HCT116 (cell line): ENCODE data around the gene GNA15. TPM values are rescaled to one million over a fixed set of nuclear protein-coding genes. Genes with fewer than 3 reads are reported as not detected.

Source experiments
- ATAC-seq: fragments of 200-7000 bp; cut with Tn5 transposase; 2 replicates; pipeline ENCODE4 v1.9.1; 2020; ENCODE audit warnings: mild to moderate bottlenecking, moderate library complexity
- BruUV-seq: library from RNA; stranded (reverse); fragments of 400-500 nt; replicated peaks from 2 replicates; lab custom pipeline; 2021; lab: Mats Ljungman, UMichigan
- CTCF ChIA-PET: fragments of 300-600 bp; sonication (Branson Sonifier 250); formaldehyde crosslinking; loops from one replicate; lab custom pipeline; 2021; ENCODE audit warnings: antibody characterized with exemption; lab: Charles Lee
- POLR2A ChIA-PET: fragments of 300-600, 350-600 bp; sonication (Branson Sonifier 250); formaldehyde crosslinking; loops from one replicate; lab custom pipeline; 2021; ENCODE audit warnings: antibody characterized with exemption; lab: Charles Lee
- RAD21 ChIA-PET, 2 experiments: fragments of 300-600 bp; sonication (Branson Sonifier 250); formaldehyde crosslinking; loops; one replicate each; lab custom pipeline; 2023; ENCODE audit warnings: low total read pairs in 2 of 2; ENCODE audit not compliant: uncharacterized antibody in 2 of 2, unreplicated experiment in 2 of 2, low non-redundant PET in 1 of 2; lab: Charles Lee
- DNase-seq: peaks from one replicate; pipeline ENCODE4 v3.0.0-alpha.2; 2010; ENCODE audit warnings: low read depth, low spot score
- H2AFZ ChIP-seq: fragments of 200-600 bp; shearing (Covaris generic), sonication (generic); 2 replicates; pipeline ENCODE4 v1.6.1; 2017; ENCODE audit warnings: low read depth, mixed run types, mixed read lengths, antibody characterized with exemption, low read length; ENCODE audit not compliant: poor library complexity, severe bottlenecking
- H3K27ac ChIP-seq: 2 replicates; pipeline ENCODE4 v1.5.1; 2012; ENCODE audit warnings: low read depth, low read length
- H3K27me3 ChIP-seq: fragments of 200-600 bp; sonication (generic); 2 replicates; pipeline ENCODE4 v1.6.1; 2016; ENCODE audit warnings: mixed run types, low read length, mixed read lengths; ENCODE audit not compliant: insufficient read depth
- H3K36me3 ChIP-seq, 2 experiments: fragments of 200-500 bp in 1 of 2; fragments of 200-600 bp in 1 of 2; sonication (Bioruptor generic) in 1 of 2; sonication (generic) in 1 of 2; 2 replicates each; pipeline versions ENCODE4 v1.5.1 to v1.6.1; 2014 to 2016; ENCODE audit warnings: low read length in 2 of 2, inconsistent platforms in 1 of 2, mixed read lengths in 1 of 2, mixed run types in 1 of 2; ENCODE audit not compliant: insufficient read depth in 2 of 2, control insufficient read depth in 1 of 2
- H3K4me1 ChIP-seq, 2 experiments: fragments of 200-600 bp in 1 of 2; sonication (generic) in 1 of 2; 2 replicates each; pipeline versions ENCODE4 v1.5.1 to v1.6.1; 2012 to 2017; ENCODE audit warnings: low read length in 2 of 2, inconsistent platforms in 1 of 2, mild to moderate bottlenecking in 1 of 2, mixed read lengths in 1 of 2, mixed run types in 1 of 2, moderate library complexity in 1 of 2; ENCODE audit not compliant: insufficient read depth in 2 of 2, control insufficient read depth in 1 of 2
- H3K4me2 ChIP-seq: fragments of 200-600 bp; sonication (generic); 2 replicates; pipeline ENCODE4 v1.6.1; 2017; ENCODE audit warnings: mixed run types, low read length, mixed read lengths
- H3K4me3 ChIP-seq, 2 experiments: fragments of 200-600 bp in 1 of 2; sonication (generic) in 1 of 2; replicated peaks in 1 of 2; 2 replicates each; pipeline ENCODE4 v1.5.1; 2011 to 2016; ENCODE audit warnings: low read length in 2 of 2, control low read depth in 1 of 2, low read depth in 1 of 2, mild to moderate bottlenecking in 1 of 2, mixed read lengths in 1 of 2, mixed run types in 1 of 2
- H3K79me2 ChIP-seq: fragments of 200-600 bp; sonication (generic); 2 replicates; pipeline ENCODE4 v1.6.1; 2017; ENCODE audit warnings: mild to moderate bottlenecking, mixed run types, low read length, moderate library complexity, mixed read lengths; ENCODE audit not compliant: insufficient read depth
- H3K9ac ChIP-seq: fragments of 200-600 bp; sonication (generic); 2 replicates; pipeline ENCODE4 v1.6.1; 2016; ENCODE audit warnings: low read length, mixed read lengths
- H3K9me2 ChIP-seq: fragments of 200-600 bp; sonication (generic), shearing (Covaris generic); 2 replicates; pipeline ENCODE4 v1.6.1; 2017; ENCODE audit warnings: mixed run types, mild to moderate bottlenecking, moderate library complexity; ENCODE audit not compliant: insufficient read depth
- H3K9me3 ChIP-seq, 2 experiments: fragments of 200-500 bp in 1 of 2; fragments of 200-600 bp in 1 of 2; sonication (Bioruptor generic) in 1 of 2; sonication (generic) in 1 of 2; 2 replicates each; pipeline ENCODE4 v1.6.1; 2014 to 2017; ENCODE audit warnings: low read length in 2 of 2, mixed read lengths in 2 of 2, inconsistent platforms in 1 of 2, low read depth in 1 of 2, mild to moderate bottlenecking in 1 of 2, mixed run types in 1 of 2, moderate library complexity in 1 of 2; ENCODE audit not compliant: control insufficient read depth in 1 of 2, insufficient read depth in 1 of 2
- H4K20me1 ChIP-seq: fragments of 200-600 bp; sonication (generic), shearing (Covaris generic); 2 replicates; pipeline ENCODE4 v1.6.1; 2017; ENCODE audit warnings: mixed run types, mild to moderate bottlenecking, moderate library complexity; ENCODE audit not compliant: insufficient read depth
- CBX3 ChIP-seq: IDR thresholded peaks from 2 replicates; pipeline ENCODE4 v1.6.1; 2012; ENCODE audit warnings: low read depth
- ELF1 ChIP-seq: IDR thresholded peaks from 2 replicates; pipeline ENCODE4 v1.6.1; 2012; ENCODE audit warnings: low read depth, borderline replicate concordance
- EZH2 ChIP-seq: fragments of 200-600 bp; sonication (generic); IDR thresholded peaks from 2 replicates; pipeline ENCODE4 v1.6.1; 2017; ENCODE audit warnings: antibody characterized with exemption, mixed run types
- FOSL1 ChIP-seq: IDR thresholded peaks from 2 replicates; pipeline ENCODE4 v1.6.1; 2012; ENCODE audit warnings: low read depth
- JUND ChIP-seq: IDR thresholded peaks from 2 replicates; pipeline ENCODE4 v1.6.1; 2012
- SP1 ChIP-seq: IDR thresholded peaks from 2 replicates; pipeline ENCODE4 v1.6.1; 2012; ENCODE audit warnings: low read depth
- SRF ChIP-seq: IDR thresholded peaks from 2 replicates; pipeline ENCODE4 v1.6.1; 2012; ENCODE audit warnings: low read depth
- TCF7L2 ChIP-seq: IDR thresholded peaks from 2 replicates; pipeline ENCODE4 v1.7.0; 2011; ENCODE audit warnings: borderline replicate concordance, inconsistent platforms; ENCODE audit not compliant: insufficient read depth, insufficient read length; ENCODE audit errors: extremely low read depth
- YY1 ChIP-seq: IDR thresholded peaks from 2 replicates; pipeline ENCODE4 v1.6.1; 2011; ENCODE audit warnings: low read length, low read depth, moderate library complexity, mild to moderate bottlenecking; ENCODE audit not compliant: insufficient replicate concordance; ENCODE audit errors: extremely low read depth
- intact Hi-C: fragments of 100-400 bp; cut with micrococcal nuclease; formaldehyde crosslinking; loops from 2 replicates; pipeline ENCODE4 v1.10.0; 2022
- total RNA-seq: library from RNA; stranded (reverse); gene quantifications from one replicate; pipeline ENCODE4 v1.2.1, GENCODE V29; 2021; ENCODE audit not compliant: unreplicated experiment
- TF ChIP-seq, protein P1 (sequence below), 3 experiments: fragments of 200-600 bp in 1 of 3; sonication (generic) in 1 of 3; IDR thresholded peaks in 2 of 3; conservative IDR thresholded peaks in 1 of 3; 2 replicates each; pipeline ENCODE4 v1.5.1; 2012 to 2017; ENCODE audit warnings: low read depth in 2 of 3, low read length in 2 of 3, antibody characterized with exemption in 1 of 3, borderline replicate concordance in 1 of 3, control low read depth in 1 of 3, mild to moderate bottlenecking in 1 of 3, mixed read lengths in 1 of 3, mixed run types in 1 of 3, moderate library complexity in 1 of 3; ENCODE audit not compliant: insufficient read depth in 1 of 3
- TF ChIP-seq, protein P2 (sequence below): IDR thresholded peaks from 2 replicates; pipeline ENCODE4 v1.6.1; 2012

Gene GNA15
- total RNA-seq, 1 experiment from 2014 or later = 1.5 TPM

DNA sequence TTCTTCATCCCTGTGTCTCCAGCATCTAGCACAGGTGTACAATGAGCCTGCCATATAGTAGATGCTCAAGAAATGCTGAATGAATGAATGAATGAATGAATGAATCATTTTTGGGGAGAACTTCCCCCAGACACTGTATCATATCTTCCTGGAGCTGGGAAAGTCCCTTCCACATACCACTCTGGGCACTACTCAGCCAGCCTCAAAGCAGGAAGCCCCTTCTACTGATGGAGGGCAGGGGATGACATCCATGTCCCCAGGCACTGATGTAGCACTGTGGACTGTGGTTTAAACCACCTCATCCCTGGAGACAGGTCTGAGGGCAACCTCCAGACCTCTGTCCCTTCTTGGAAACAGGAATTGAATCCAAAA is 4.8 kb downstream of the GNA15 start:
- CTCF ChIA-PET = interaction anchor here (1.9 to 8.1 kb wide), 2 partner anchors 12 to 32 kb away, joined by 4 to 45 read pairs; no protein-coding TSS in a partner anchor
- Histone ChIP-seq H3K9me3 (no peaks in the 10 kb centered on the region), H3K4me3 (no peak overlapping the region), H3K27me3 (no peaks in the 10 kb centered on the region), H2AFZ (no peak overlapping the region), H3K27ac (no peak overlapping the region), H3K79me2 (no peaks in the 10 kb centered on the region), H4K20me1 (no peaks in the 10 kb centered on the region), H3K9me2 (no peaks in the 10 kb centered on the region), H3K4me1 (peaks cover 12 to 18% of the 10 kb centered on the region in 2 experiments), H3K9ac (no peak overlapping the region), H3K4me2 (no peak overlapping the region), H3K36me3 (no peaks in the 10 kb centered on the region)
- RAD21 ChIA-PET = no interaction called here
- no peak for DNase-seq
- BruUV-seq = no TSS peak
- no peak for ATAC-seq
- TF ChIP-seq, protein P1, sequence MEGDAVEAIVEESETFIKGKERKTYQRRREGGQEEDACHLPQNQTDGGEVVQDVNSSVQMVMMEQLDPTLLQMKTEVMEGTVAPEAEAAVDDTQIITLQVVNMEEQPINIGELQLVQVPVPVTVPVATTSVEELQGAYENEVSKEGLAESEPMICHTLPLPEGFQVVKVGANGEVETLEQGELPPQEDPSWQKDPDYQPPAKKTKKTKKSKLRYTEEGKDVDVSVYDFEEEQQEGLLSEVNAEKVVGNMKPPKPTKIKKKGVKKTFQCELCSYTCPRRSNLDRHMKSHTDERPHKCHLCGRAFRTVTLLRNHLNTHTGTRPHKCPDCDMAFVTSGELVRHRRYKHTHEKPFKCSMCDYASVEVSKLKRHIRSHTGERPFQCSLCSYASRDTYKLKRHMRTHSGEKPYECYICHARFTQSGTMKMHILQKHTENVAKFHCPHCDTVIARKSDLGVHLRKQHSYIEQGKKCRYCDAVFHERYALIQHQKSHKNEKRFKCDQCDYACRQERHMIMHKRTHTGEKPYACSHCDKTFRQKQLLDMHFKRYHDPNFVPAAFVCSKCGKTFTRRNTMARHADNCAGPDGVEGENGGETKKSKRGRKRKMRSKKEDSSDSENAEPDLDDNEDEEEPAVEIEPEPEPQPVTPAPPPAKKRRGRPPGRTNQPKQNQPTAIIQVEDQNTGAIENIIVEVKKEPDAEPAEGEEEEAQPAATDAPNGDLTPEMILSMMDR (IDR thresholded peaks at IDR 0.05 in 2 of 3, conservative IDR thresholded peaks at IDR 0.05 in 1 of 3; ENCODE audit: borderline replicate concordance in 1 of 3, insufficient read depth in 1 of 3, low read depth in 2 of 3, low read length in 2 of 3) = no peak
- no peak for TF ChIP-seq YY1
- TF ChIP-seq CBX3 = no peak
- TF ChIP-seq, protein P2, sequence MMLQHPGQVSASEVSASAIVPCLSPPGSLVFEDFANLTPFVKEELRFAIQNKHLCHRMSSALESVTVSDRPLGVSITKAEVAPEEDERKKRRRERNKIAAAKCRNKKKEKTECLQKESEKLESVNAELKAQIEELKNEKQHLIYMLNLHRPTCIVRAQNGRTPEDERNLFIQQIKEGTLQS = no peak
- TF ChIP-seq ELF1 = no peak
- TF ChIP-seq SP1 = no peak
- POLR2A ChIA-PET = no interaction called here
- intact Hi-C loops = no loop called here

DNA sequence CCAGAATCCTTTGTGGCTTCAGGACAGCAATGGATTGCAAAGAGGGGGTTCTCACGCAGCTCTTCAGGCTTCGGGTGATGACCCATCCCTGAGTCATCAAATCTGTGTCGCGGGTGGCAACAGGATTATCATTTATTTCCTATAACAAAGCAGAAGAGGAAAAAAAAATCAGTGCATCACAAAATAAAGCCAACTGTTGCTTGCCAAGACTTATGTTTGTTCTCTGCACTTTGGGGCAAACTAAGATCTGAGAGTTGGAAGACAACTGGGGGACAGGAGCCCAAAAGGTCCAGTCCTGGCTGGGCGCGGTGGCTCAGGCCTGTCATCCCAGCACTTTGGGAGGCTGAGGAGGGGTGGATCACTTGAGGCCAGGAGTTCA is 6.4 kb downstream of the GNA15 start:
- RAD21 ChIA-PET = interaction anchor here in 1 of 2 experiments (1.5 kb wide), 1 partner anchor 13 kb away, joined by 3 read pairs; no protein-coding TSS in a partner anchor

More for the DNA sequence above, 6.4 kb downstream of the GNA15 start:
- peak overlapping the region in 1 of 2 experiments; percentile 42; a peak in 2 of 4 replicates for H3K4me3 ChIP-seq
- intact Hi-C loops = no loop called here
- BruUV-seq = no TSS peak
- H3K27me3 ChIP-seq = no peaks in the 10 kb centered on the region
- peak; percentile 31 for DNase-seq
- H3K27ac ChIP-seq = peak overlapping the region; percentile 31
- POLR2A ChIA-PET = no interaction called here
- peak overlapping the region; percentile 55 for H3K9ac ChIP-seq
- H3K4me1 ChIP-seq = peaks cover 12 to 18% of the 10 kb centered on the region in 2 experiments
- peak overlapping the region; percentile 76 for H3K4me2 ChIP-seq
- no peaks in the 10 kb centered on the region for H4K20me1 ChIP-seq
- no peaks in the 10 kb centered on the region for H3K9me2 ChIP-seq
- H3K79me2 ChIP-seq = no peaks in the 10 kb centered on the region
- TF ChIP-seq FOSL1 (peak; percentile 91), EZH2 (no peak), SRF (no peak), TCF7L2 (no peak), SP1 (0 out of 2 replicates have a peak, but pooled peaks have one; percentile 20), YY1 (no peak), JUND (peak; percentile 72)
- CTCF ChIA-PET = interaction anchor here (1.0 to 8.1 kb wide), 4 partner anchors 14 to 190 kb away, joined by 3 to 45 read pairs (median 5); no protein-coding TSS in a partner anchor
- H3K36me3 ChIP-seq = no peaks in the 10 kb centered on the region
- no peaks in the 10 kb centered on the region for H3K9me3 ChIP-seq
- peak; percentile 65 for ATAC-seq
- H2AFZ ChIP-seq = peak overlapping the region; percentile 92
